Epithelial cell of esophagus (primary cell): ENCODE data around the gene PADI4.

Source experiments
- DNase-seq: peaks from one replicate; pipeline ENCODE4 v3.0.0; 2010; ENCODE audit warnings: low read depth
- H3K4me3 ChIP-seq: 2 replicates; pipeline ENCODE4 v1.5.1; 2011; ENCODE audit warnings: mild to moderate bottlenecking, low read length, control low read depth
- CTCF ChIP-seq: IDR thresholded peaks from 2 replicates; pipeline ENCODE4 v1.5.1; 2011; ENCODE audit warnings: low read depth, mild to moderate bottlenecking, low read length, control low read depth, inconsistent platforms; ENCODE audit not compliant: insufficient read depth; ENCODE audit errors: missing control alignments

The PADI4 gene

GRCh38 chr1:17274186-17275170 is 33.5 kb upstream of the PADI4 start:
- peak; percentile 74 for TF ChIP-seq CTCF
- H3K4me3 ChIP-seq = no peak overlapping the region
- DNase-seq = peak; percentile 57

- no peak for TF ChIP-seq CTCF
- peak; percentile 91 for DNase-seq
- no peak overlapping the region for H3K4me3 ChIP-seq
These were observed 31.4 kb upstream of the PADI4 start for GRCh38 chr1:17276568-17276967.

- no peak for DNase-seq
- TF ChIP-seq CTCF = no peak
- no peak overlapping the region for H3K4me3 ChIP-seq
These were observed 30.4 kb upstream of the PADI4 start for GRCh38 chr1:17277511-17278159.

GRCh38 chr1:17278996-17279830 is 28.8 kb upstream of the PADI4 start:
- TF ChIP-seq CTCF = no peak
- no peak for DNase-seq
- H3K4me3 ChIP-seq = no peak overlapping the region

GRCh38 chr1:17280436-17280835 is 27.6 kb upstream of the PADI4 start:
- TF ChIP-seq CTCF = no peak
- H3K4me3 ChIP-seq = no peak overlapping the region
- DNase-seq = no peak

GRCh38 chr1:17280894-17281293 is 27.1 kb upstream of the PADI4 start:
- no peak overlapping the region for H3K4me3 ChIP-seq
- TF ChIP-seq CTCF = no peak
- no peak for DNase-seq
